C4-2B (cell line): ENCODE data around the gene BGLAP.

Experiments
- ZFX ChIP-seq: fragments of 450-650 bp; IDR thresholded peaks from 2 replicates; pipeline ENCODE4 v1.6.1; 2017
- TF ChIP-seq, protein P1 (sequence below): fragments of 450-650 bp; conservative IDR thresholded peaks from 2 replicates; pipeline ENCODE4 v1.5.1; 2017; ENCODE audit warnings: mild to moderate bottlenecking

DNA sequence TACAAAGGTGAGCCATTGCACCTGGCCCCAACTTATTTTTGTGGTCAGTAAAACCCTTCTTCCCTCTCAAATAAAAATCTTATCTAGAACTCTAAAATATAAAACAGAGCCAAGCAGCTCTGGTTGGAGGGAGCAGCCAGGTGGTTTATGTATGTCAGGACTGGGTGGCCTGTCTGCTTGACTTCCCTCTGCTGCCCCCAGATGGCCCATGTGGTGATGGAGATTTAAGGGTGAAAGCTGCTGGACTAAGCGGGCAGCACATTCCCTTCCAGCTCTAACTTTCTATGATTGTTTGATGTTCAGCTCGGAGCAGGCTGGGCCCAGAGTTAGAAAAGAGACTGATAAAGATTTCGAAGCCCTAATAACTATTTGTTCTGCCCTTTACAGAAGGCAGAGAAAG lies 17.8 kb downstream of the BGLAP start:
- TF ChIP-seq ZFX, result no peak
- TF ChIP-seq, protein P1, sequence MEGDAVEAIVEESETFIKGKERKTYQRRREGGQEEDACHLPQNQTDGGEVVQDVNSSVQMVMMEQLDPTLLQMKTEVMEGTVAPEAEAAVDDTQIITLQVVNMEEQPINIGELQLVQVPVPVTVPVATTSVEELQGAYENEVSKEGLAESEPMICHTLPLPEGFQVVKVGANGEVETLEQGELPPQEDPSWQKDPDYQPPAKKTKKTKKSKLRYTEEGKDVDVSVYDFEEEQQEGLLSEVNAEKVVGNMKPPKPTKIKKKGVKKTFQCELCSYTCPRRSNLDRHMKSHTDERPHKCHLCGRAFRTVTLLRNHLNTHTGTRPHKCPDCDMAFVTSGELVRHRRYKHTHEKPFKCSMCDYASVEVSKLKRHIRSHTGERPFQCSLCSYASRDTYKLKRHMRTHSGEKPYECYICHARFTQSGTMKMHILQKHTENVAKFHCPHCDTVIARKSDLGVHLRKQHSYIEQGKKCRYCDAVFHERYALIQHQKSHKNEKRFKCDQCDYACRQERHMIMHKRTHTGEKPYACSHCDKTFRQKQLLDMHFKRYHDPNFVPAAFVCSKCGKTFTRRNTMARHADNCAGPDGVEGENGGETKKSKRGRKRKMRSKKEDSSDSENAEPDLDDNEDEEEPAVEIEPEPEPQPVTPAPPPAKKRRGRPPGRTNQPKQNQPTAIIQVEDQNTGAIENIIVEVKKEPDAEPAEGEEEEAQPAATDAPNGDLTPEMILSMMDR, result no peak
